Measurements from ENCODE around the gene RETREG2.

DNA sequence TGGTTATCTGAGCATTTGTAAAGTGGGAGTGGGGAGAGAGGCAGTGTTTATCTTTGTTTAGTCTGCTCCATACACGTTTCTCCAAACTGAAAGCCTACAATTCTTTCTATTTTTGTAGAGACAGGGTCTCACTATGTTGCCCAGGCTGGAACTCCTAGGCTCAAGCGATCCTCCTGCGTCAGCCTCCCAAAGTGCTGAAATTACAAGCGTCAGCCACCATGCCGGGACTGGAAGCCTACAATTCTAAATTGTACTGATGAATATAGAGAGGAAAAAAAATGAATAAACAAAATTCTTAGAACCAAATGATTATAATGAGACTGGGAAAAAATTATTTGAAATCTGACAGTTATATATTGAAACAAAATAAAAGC is 27.1 kb downstream of the RETREG2 start:
- TF ChIP-seq POLR2AphosphoS5 (IDR thresholded peaks at IDR 0.05; ENCODE audit: low read depth, low read length), result no peak
- TF ChIP-seq POLR2A (IDR thresholded peaks at IDR 0.05; ENCODE audit: low read depth, low read length), result no peak
- no peak for TF ChIP-seq SPI1 (IDR thresholded peaks at IDR 0.05; ENCODE audit: low read depth, low read length)
